ENCODE data around the gene CCDC187.

- TF ChIP-seq CTCF (IDR thresholded peaks at IDR 0.05; ENCODE audit: poor library complexity, severe bottlenecking) (no peak), REST (IDR thresholded peaks at IDR 0.05; ENCODE audit: borderline replicate concordance) (no peak), EZH2 (IDR thresholded peaks at IDR 0.05; ENCODE audit: borderline replicate concordance, insufficient read depth, low read length, poor library complexity, severe bottlenecking) (no peak), TAF1 (IDR thresholded peaks at IDR 0.05; ENCODE audit: low read depth) (no peak), SMC3 (conservative IDR thresholded peaks at IDR 0.05; ENCODE audit: poor library complexity) (no peak), POLR2AphosphoS5 (IDR thresholded peaks at IDR 0.05) (no peak), EP300 (conservative IDR thresholded peaks at IDR 0.05; ENCODE audit: poor library complexity, severe bottlenecking) (no peak), RAD21 (conservative IDR thresholded peaks at IDR 0.05) (no peak)
Observed at GRCh38 chr9:136352682-136353081, 48.8 kb upstream of the CCDC187 start.

All from neural cell (in vitro differentiated cells).